ENCODE measurements around the gene INTS11. TPM values are rescaled to one million over a fixed set of nuclear protein-coding genes. Genes with fewer than 3 reads are reported as not detected.

INTS11 gene
- total RNA-seq, 1 experiment from 2014 or later, result 139 TPM

DNA sequence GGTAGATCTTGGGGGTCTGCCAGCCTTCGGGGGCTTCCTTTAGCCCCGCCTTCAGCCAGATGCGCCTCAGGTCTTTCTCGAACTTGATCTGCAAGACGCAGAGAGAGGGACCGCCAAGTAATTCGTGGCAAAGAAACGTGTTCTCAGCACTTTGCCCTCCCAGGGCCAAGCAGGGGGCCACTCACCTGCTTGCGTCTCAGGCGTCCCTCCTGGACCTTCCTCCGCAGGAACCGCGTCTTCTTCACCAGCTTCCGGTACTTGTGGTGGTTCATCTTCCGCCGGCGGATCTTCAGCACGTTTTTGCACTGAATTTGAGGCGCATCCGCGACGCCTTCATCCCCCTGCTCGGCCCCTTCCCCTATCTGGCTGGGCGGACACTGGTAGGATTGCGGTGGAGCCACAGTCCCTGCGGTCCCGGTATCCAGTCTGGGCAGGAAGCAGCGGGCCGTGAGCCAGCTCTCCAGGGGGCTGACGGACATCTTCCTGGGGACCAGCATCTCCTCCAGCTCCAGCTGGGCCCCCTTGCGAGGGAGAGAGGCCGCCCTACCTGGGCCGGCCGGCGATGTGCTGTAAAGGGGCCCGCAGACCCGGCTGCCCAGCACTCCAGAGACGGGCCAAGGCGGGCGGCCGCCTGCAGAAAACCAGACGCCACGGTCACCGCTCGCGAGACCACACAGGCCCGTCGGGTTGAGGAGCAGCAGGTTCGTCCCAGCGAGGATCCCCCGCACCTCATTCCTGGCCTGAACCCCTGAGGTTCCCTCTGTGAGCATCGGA lies 49.5 kb upstream of the INTS11 start:
- Histone ChIP-seq H4K20me1 (ENCODE audit: control insufficient read depth, insufficient read depth, insufficient read length) (no peaks in the 10 kb centered on the region), H2AK5ac (ENCODE audit: insufficient read length, low read length) (no peak overlapping the region), H4K8ac (replicated peaks; ENCODE audit: insufficient read length, low read depth, low read length) (no peak overlapping the region), H3K23ac (ENCODE audit: insufficient read length, low read depth, low read length) (no peak overlapping the region), H3K4ac (ENCODE audit: low read depth, low read length) (no peak overlapping the region), H3K9me3 (ENCODE audit: control insufficient read depth, low read depth, low read length) (no peaks in the 10 kb centered on the region), H3K79me2 (ENCODE audit: insufficient read depth, low read length) (peaks cover 4% of the 10 kb centered on the region; the same call in 1 of the 2 replicates), H3K14ac (ENCODE audit: insufficient read depth, low read length) (no peak overlapping the region), H3K79me1 (ENCODE audit: insufficient read depth, low read depth, low read length, poor library complexity, severe bottlenecking) (peaks cover 13% of the 10 kb centered on the region), H3K4me1 (ENCODE audit: insufficient read depth, low read length) (no peaks in the 10 kb centered on the region; the same call in 1 of the 2 replicates), H3K23me2 (ENCODE audit: insufficient read length, low read depth, low read length, poor library complexity, severe bottlenecking) (peaks cover 10% of the 10 kb centered on the region), H2AFZ (ENCODE audit: low read length) (no peak overlapping the region), H3K27ac (ENCODE audit: insufficient read length, low read depth, low read length) (no peak overlapping the region), H2BK15ac (ENCODE audit: low read depth, low read length) (no peak overlapping the region), H4K5ac (ENCODE audit: insufficient read length, low read depth, low read length) (no peak overlapping the region), H3T11ph (ENCODE audit: low read length) (no peak overlapping the region), H3K56ac (ENCODE audit: insufficient read length, low read depth, low read length) (no peak overlapping the region), H2BK12ac (ENCODE audit: insufficient read length, low read depth, low read length) (no peak overlapping the region), H2BK120ac (ENCODE audit: low read depth, low read length, poor library complexity, severe bottlenecking) (no peak overlapping the region), H3K27me3 (ENCODE audit: insufficient read depth, low read length) (no peaks in the 10 kb centered on the region), H3K4me2 (ENCODE audit: insufficient read depth, insufficient read length, low read length) (peak overlapping the region; percentile 94), H3K9ac (ENCODE audit: extremely low read depth, insufficient read length, low read length) (peak overlapping the region; percentile 92), H4K91ac (ENCODE audit: insufficient read length, low read depth, low read length) (no peak overlapping the region), H2BK20ac (ENCODE audit: low read depth, low read length, poor library complexity, severe bottlenecking) (no peak overlapping the region), H2BK5ac (ENCODE audit: insufficient read length, low read length) (no peak overlapping the region), H3K18ac (ENCODE audit: insufficient read length, low read depth, low read length) (no peak overlapping the region)
- WGBS (ENCODE audit: extremely low coverage, insufficient read length, low lambda C conversion rate), result no CpG with 5 or more reads among the region's 52 CpGs
- H3K36me3 Mint-ChIP-seq (ENCODE audit: insufficient read depth in 1 of 3, low read depth in 3 of 3), result peaks cover 6 to 20% (median 12%) of the 10 kb centered on the region in 3 experiments
- H3K27ac Mint-ChIP-seq, result peak overlapping the region; percentile 10 to 95 (median 61); a peak in 4 of 7 replicates
- no peak for DNase-seq
- peaks cover 5 to 10% of the 10 kb centered on the region in 2 experiments for H3K4me1 Mint-ChIP-seq
- H3K27me3 Mint-ChIP-seq (ENCODE audit: low read depth), result peaks cover 2% of the 10 kb centered on the region; the same call in 1 of the 2 replicates
- H3K9me3 Mint-ChIP-seq, result no peaks in the 10 kb centered on the region
- peak overlapping the region; percentile 83 to 88 for H3K4me3 Mint-ChIP-seq
- TF ChIP-seq CTCF (conservative IDR thresholded peaks at IDR 0.05), result no peak
